ENCODE measurements around the gene DEFB123. TPM values are rescaled to one million over a fixed set of nuclear protein-coding genes. Genes with fewer than 3 reads are reported as not detected.
"Not testable (repeated sequence)": the region's sequence is repeated elsewhere in the genome, so short reads cannot be mapped to it uniquely, and the experiment has no call there.

Gene DEFB123
- total RNA-seq = not detected

GRCh38 chr20:31440012-31440659 lies at the start of gene DEFB123:
Gene DEFB123 (plus strand): TSS chr20:31440632. CDS start chr20:31440699, 67 bp downstream.
- DNase-seq (ENCODE audit: low spot score) = no peak

GRCh38 chr20:31392836-31393235 lies 47.6 kb upstream of the DEFB123 start:
- no peak for DNase-seq (ENCODE audit: low spot score)

DNA sequence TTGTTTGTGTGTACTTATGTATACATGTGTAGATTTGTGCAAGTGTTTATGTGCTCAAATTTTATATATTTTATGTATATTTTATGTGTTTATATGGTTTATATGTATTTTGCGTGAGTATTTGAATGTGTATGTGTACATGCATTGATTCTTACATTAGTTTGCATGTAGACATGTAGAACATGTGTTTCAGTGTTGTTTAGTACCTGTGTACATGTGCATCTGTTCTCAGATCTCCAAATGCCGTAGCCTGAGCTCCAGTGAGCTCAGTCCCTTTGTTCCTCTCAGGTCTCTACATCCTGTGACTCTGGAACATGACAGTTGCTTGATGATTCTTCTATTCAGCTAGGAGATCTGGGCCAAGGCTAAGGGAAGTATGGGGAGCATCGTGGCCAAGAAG lies 45.5 kb upstream of the DEFB123 start:
- no peak for DNase-seq (ENCODE audit: low spot score)

DNA sequence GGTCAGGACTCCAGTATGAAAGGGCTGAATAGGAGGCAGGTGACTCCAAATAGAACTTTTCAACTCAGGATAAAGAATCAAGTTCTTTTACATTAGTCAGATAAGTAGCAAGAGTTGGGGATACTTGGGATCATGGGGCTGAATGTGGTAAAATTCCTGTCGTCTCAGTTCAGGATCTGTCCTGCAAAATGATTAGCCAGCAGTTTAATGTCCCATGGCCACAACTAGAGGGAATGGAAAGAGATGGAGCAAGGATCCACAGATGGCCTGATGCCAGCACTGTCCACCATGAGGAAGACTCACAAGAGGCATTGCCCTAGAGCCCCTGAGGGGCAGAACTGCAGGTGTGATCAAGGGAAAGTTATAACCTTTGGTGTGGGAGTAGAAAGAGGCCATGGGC lies 36.5 kb upstream of the DEFB123 start:
- no peak for DNase-seq (ENCODE audit: low spot score)

DNA sequence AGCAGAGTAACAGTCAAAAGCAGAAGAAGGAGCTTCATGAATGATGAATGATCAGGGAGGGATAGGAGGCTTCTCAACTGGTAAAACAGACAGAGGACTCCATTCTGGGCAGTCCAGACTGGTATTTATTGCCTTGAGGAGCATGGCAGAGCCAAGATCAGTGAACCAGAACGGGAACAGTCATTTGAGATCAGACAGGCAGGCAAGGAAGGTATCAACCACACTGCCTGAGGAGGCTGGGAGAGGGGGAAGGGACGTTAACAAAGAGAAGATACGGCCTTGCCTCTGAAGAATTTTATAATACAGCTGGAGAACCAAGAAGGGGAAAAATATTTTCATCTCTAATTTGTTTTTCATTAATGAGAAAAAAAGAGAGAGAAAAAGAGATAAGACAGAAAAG lies 34.3 kb upstream of the DEFB123 start, which contains the start of gene DEFB121:
TSS of gene DEFB121 (minus strand) at position 101 of the 400 bp plus-strand sequence. CDS start at position 38, 63 bp downstream.
- no peak for DNase-seq (ENCODE audit: low spot score)

DNA sequence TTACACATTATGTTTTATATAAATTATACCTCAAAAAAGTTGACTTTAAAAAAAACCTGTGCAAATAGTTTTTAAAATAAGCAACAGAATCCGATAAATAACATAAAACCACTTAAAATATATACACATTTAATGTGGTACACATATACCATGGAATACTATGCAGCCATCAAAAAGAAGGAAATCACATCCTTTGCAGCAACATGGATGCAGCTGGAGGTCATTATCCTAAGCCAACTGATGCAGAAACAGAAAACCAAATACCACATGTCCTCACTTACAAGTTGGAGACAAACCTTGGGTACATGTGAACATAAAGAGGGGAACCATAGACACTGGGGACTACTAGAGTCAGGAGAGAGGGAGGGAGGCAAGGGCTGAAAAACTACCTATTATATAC lies 30.4 kb upstream of the DEFB123 start:
- no peak for DNase-seq (ENCODE audit: low spot score)

DNA sequence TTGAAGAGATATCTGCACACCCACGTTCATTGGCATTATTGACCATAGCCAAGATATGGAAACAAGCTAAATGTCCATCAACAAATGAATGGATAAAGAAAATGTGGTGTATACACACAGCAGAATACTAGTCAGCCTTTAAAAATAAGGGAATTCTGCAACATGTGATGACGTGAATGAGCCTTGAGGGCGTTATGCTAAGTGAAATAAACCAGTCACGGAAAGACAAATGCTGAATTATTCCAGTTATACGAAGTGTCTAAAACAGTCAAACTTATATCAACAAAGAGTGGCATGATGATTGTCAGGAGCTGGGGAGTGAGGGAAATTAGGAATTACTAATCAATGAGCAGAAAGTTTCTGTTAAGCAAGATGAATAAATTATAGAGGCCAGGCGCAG lies 26.1 kb upstream of the DEFB123 start:
- no peak for DNase-seq (ENCODE audit: low spot score)

DNA sequence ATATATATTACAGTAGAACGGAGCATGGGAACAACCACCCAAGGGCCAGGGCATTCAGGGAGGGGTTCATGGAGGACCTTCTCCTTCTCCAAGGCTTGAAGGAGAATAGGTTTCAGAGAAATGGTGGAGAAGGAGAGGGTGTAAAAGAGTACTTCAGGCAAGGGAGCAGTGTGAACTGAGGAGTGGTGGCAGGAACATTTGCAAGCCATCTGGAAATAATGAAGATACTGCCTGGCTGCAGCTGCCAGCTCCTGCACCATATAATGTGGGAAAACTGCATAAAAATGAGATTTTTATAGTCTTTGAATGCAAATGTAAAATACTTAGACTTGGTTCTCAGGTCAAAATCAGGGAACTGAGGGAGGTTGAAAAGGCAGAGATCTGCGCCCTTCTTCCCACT lies 24.8 kb upstream of the DEFB123 start:
- no peak for DNase-seq (ENCODE audit: low spot score)

DNA sequence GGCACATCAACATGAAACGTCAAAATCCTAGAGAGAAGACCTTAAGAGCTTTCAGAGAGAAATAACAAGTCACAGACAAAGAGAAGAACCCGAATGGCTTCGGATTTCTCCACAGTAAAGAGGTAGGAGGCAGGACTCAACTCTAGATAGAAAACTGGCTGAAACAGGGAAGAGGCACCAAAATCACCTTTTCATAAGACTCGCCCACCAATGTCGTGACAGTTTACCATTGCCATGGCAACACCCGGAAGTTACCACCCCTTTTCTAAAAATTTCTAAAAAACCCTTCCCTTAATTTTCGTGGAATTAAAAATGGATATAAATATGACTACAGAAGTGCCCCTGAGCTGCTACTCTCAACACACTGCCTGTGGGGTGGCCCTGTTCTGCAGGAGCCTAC lies 22.1 kb upstream of the DEFB123 start:
- DNase-seq (ENCODE audit: low spot score) = no peak

DNA sequence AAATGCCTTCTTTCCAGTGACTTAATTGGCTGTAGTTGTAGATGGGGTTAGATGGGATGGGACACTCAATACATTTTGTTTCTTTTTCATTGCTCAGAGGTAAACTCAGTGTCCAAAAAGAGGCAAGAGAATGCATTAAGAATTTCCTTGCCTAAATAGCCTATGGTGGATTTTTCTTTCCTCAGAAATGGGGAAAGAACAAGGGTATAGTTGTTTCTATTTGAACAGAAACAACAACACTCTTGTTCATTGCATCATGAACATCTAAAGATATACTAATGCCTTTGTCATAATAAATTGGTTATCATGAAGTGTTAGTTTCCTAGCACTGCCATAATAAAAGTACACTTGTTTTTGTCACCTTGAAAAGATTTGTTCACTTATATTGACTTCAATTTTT lies 14.6 kb upstream of the DEFB123 start:
- DNase-seq (ENCODE audit: low spot score) = no peak

DNA sequence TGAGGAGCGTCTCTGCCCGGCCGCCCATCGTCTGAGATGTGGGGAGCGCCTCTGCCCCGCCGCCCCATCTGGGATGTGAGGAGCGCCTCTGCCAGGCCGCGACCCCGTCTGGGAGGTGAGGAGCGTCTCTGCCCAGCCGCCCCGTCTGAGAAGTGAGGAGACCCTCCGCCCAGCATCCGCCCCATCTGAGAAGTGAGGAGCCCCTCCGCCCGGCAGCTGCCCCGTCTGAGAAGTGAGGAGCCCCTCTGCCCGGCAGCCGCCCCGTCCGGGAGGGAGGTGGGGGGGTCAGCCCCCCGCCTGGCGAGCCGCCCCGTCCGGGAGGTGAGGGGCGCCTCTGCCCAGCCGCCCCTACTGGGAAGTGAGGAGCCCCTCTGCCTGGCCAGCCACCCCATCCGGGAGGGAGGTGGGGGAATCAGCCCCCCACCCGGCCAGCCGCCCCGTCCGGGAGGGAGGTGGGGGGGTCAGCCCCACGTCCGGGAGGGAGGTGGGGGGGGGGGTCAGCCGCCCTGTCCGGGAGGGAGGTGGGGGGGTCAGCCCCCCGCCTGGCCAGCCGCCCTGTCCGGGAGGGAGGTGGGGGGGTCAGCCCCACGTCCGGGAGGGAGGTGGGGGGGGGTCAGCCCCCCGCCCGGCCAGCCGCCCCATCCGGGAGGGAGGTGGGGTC lies 13.4 kb upstream of the DEFB123 start:
- not testable (repeated sequence) for DNase-seq (ENCODE audit: low spot score)

- DNase-seq (ENCODE audit: low spot score) = not testable (repeated sequence)
Observed at GRCh38 chr20:31427576-31427975, 12.9 kb upstream of the DEFB123 start.

DNA sequence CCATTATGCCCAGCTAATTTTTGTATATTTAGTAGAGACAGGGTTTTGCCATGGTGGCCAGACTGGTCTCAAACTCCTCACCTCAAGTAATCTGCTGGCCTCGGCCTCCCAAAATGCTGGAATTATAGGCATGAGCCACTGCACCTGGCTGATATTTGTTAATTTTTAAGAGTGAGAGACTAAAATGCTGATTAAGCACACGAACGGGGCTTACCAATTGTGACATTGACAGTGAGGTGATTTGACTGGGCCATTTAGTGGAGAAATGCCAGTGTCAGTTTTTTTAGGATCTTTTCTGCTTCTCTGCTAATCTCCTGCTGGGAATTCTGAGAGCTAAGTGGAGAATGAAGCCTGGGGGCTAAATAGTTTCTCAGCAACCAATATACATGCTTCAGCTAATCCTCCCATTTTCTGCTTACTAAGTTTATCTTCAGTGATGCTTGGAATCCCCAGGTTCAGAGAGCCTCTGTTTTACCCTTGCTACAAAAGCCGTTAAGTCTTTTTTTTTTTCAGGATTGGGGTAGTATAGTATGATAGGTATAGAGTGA lies 9.8 kb upstream of the DEFB123 start:
- DNase-seq (ENCODE audit: low spot score) = no peak

DNA sequence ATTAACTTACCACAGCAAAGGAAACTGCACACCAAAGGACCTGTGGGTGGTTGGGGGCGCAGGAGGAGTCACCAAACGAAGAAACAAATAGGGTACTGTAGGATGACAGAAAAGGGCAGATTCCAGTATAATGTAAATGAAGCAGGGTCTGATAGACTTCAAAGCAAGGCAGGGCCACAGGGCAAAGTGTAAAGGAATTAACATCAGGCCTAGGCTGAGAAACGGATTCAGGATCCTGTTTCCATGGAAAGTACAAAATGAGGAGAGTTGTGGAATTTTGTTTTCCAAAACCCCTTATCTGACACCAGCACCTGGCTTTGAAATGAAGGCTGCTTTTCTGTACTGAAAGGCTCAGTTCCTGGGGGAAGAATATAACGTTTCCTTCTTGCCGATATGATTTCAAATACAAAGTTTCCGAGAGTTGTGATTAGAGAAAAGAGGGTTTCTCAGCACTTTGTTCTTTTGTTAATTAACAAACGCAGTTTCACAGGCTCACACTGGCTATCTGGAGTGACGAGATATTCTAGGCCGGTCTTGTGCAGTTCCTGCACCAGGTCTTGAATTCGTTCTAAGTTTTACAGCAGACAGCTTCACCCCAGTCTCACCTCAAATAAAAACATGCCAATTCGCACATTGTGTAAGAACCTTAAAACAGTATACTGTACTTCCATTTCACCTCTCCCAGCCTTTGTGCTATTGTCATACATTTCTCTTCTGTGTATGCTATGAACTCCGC lies 5.8 kb downstream of the DEFB123 start:
- DNase-seq (ENCODE audit: low spot score) = no peak

GRCh38 chr20:31449511-31450414 lies 9.3 kb downstream of the DEFB123 start:
- no peak for DNase-seq (ENCODE audit: low spot score)

DNA sequence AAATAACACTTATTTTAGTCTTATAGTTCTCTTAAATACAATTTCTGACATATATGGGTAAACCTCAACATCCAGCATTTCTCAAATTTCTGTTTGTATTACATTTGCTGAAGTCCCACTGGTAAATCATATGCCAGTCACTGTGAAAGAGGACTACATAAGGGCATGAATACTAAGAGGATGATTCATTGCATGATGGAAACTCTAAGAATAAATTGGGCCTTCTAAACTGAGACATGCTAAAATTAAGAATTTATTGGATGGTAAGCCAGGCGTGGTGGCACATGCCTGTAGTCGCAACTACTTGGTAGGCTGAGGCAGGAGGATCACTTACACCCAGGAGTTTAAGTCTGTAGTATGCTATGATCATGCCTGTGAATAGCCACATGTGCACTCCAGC lies 12.1 kb downstream of the DEFB123 start:
- DNase-seq (ENCODE audit: low spot score) = no peak

DNA sequence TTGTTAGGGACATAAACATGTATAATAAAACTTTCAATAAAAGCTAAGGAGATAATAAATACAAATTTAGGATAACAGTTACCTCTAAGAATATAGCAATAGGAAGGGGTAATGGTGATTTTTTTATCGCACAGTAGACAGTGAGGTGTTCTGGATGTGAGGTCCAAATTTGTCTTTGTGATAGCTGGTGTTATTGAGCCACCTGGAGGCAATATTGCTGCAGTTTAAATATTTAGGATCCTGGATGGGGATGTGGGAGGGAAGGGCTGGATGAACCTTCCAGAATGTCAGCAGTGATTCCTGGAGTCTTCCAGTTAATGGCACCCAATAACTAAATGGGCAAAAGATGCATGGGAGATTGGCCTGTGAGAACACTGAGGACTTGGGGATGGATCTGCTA lies 13.9 kb downstream of the DEFB123 start:
- DNase-seq (ENCODE audit: low spot score) = no peak

DNA sequence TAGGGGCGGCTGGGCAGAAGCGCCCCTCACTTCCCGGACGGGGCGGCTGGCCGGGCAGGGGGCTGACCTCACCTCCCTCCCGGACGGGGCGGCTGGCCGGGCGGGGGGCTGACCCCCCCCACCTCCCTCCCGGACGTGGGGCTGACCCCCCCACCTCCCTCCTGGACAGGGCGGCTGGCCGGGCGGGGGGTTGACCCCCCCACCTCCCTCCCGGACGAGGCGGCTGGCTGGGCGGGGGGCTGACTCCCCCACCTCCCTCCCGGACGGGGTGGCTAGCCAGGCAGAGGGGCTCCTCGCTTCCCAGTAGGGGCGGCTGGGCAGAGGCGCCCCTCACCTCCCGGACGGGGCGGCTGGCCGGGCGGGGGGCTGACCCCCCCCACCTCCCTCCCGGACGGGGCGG lies 30.5 kb downstream of the DEFB123 start:
- DNase-seq (ENCODE audit: low spot score) = not testable (repeated sequence)

GRCh38 chr20:31472395-31473330 lies 32.2 kb downstream of the DEFB123 start:
- no peak for DNase-seq (ENCODE audit: low spot score)

DNA sequence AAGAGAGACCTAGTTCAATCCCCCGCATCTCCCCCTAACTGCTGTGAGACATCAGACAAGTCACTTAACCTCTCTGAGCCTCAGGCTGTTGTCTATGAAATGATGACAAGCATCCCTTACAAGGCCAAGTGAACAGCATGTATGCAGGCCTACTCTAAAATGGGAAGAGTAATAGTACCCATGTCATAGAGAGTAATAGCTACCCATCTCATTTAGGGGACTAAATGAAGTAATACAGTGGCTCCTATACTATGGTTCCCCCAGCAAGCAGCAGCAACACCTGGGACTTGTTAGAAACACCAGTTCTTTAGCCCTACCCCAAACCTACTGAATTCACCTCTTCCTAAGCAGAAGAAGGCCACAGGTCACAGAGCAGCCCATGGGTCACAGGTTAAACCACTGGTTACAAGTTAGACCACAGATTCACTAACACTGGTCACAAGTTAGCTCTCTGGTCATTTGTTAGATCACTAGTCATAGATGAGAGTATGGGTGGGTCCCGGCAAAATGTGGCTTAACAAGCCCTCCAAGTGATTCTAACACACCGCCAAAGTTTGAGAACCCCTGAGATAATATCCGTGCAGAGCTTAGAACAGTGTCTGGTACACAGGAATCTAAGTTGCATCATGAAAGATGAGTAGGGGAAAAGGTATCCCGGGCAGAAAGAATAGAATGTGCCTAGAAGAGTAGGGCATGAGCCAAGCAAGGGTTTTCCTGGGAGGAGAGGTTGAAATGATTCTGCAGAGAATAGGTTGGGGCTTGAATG lies 33.1 kb downstream of the DEFB123 start:
- no peak for DNase-seq (ENCODE audit: low spot score)
